Heart right ventricle (tissue), 16 donors: ENCODE measurements around the gene CARD18. TPM values are rescaled to one million over a fixed set of nuclear protein-coding genes. Genes with fewer than 3 reads are reported as not detected.

ENCODE experiments used
- ATAC-seq, 8 donors: fragments of 200-7000 bp; cut with Tn5 transposase; one replicate each; pipeline ENCODE4 v1.9.1; 2020; ENCODE audit warnings: mild to moderate bottlenecking in 8 of 8, moderate library complexity in 8 of 8, moderate number of reproducible peaks in 1 of 8
- DNase-seq, 2 donors: peaks; one replicate each; pipeline ENCODE4 v3.0.0-alpha.2; 2020
- H3K27ac ChIP-seq, 10 donors: fragments of 200-600 bp; sonication (generic) in 2 of 10; one replicate each; pipeline versions ENCODE4 v1.5.0 to v1.8.0; 2020 to 2022; ENCODE audit warnings: mild to moderate bottlenecking in 3 of 10
- H3K27me3 ChIP-seq, 7 donors: fragments of 200-600 bp; one replicate each; pipeline ENCODE4 v1.8.0; 2021 to 2022; ENCODE audit warnings: mild to moderate bottlenecking in 2 of 7
- H3K36me3 ChIP-seq, 9 donors: fragments of 200-600 bp; sonication (generic) in 1 of 9; one replicate each; pipeline versions ENCODE4 v1.5.0 to v1.8.0; 2020 to 2022; ENCODE audit warnings: mild to moderate bottlenecking in 2 of 9
- H3K4me1 ChIP-seq, 9 donors: fragments of 200-600 bp; sonication (generic) in 1 of 9; one replicate each; pipeline versions ENCODE4 v1.5.0 to v1.8.0; 2020 to 2022; ENCODE audit warnings: mild to moderate bottlenecking in 4 of 9
- H3K4me3 ChIP-seq, 10 donors: fragments of 200-600 bp; sonication (generic) in 2 of 10; one replicate each; pipeline versions ENCODE4 v1.5.0 to v1.8.0; 2020 to 2022; ENCODE audit warnings: mild to moderate bottlenecking in 7 of 10, moderate library complexity in 2 of 10
- H3K9me3 ChIP-seq, 11 donors: fragments of 200-600 bp in 10 of 11; sonication (generic) in 2 of 11; one replicate each; pipeline versions ENCODE4 v1.5.0 to v1.8.0; 2013 to 2022; ENCODE audit warnings: mild to moderate bottlenecking in 2 of 11, control low read depth in 1 of 11, moderate library complexity in 1 of 11
- WGBS, 2 donors: extraction: QIAGEN DNeasy Blood & Tissue Kit; methylation state at CpG; one replicate each; pipeline ENCODE4 v1.1.7; 2013; ENCODE audit warnings: inconsistent platforms in 1 of 2; 5-methylcytosine and 5-hydroxymethylcytosine counted together
- intact Hi-C, 10 donors: fragments of 100-400 bp; cut with DNase I; formaldehyde crosslinking; loops; one replicate each; pipeline versions ENCODE4 v1.11.1 to v1.14.2; 2022
- polyA plus RNA-seq, 2 donors: library from polyadenylated mRNA; stranded (reverse); fragments of 200-250 nt; gene quantifications; one replicate each; pipeline ENCODE4 v1.2.3, GENCODE V29; 2013
- total RNA-seq, 10 donors: library from RNA; stranded (reverse); fragmentation: NEBNext Ultra II Directional in 3 of 10; extraction: Animal tissue kit (Norgen Biotek cat#: 25700) in 3 of 10; gene quantifications; one replicate each; pipeline versions ENCODE4 v1.2.1 to v1.2.4, GENCODE V29; 2021 to 2023
- TF ChIP-seq, protein P1 (sequence below), 9 donors: fragments of 200-600 bp; sonication (generic) in 2 of 9; IDR thresholded peaks; one replicate each; pipeline versions ENCODE4 v1.5.0 to v1.8.0; 2021 to 2022; ENCODE audit warnings: antibody characterized with exemption in 9 of 9, mild to moderate bottlenecking in 5 of 9, moderate library complexity in 1 of 9
- donor health status: Arrhythmogenic right ventricular cardiomyopathy.
- donor health status: ischemic (EF 13 %, LVEDD 7.1; RV severe dilation, severe dysfunction).
- donor health status: healthy with polysubstance abuse.
- donor health status: DM: no; HTN: yes; CAD: no.
- donor health status: DM: no; HTN: no; CAD: no.
- donor health status: ischemic (EF 25% LVEDD 6.9; RV normal size, moderate dysfunction).
- donor health status: ischemic (EF 25% LVEDD 5.7; RV mildly dilated, moderate dysfunction).
- donor health status: healthy.
- donor health status: DM: yes; HTN: yes; CAD: no.
- donor health status: Ischemic cardiomyopathy.
- donor health status: ischemic (EF 35%, LVEDD 5.7; RV mildly dilated, moderate dysfunction).
- donor health status: nonischemic (EF 11% LVEDD 7.7; RV severe dilation, severe dysfunction).
- donor health status: DM: yes; HTN: yes; CAD: no.
- donor health status: PGD.
- donor health status: ischemic (EF 29% LVEDD 5.4; RV normal size, mild dysfunction).
- donor health status: nonischemic (EF 23%, LVEDD 6.1; RV moderate dilation, normal function).

Gene CARD18
- total and polyA plus RNA-seq, 12 donors, result 0.07 to 2.3 (median 0.67) TPM; not detected in 9

- intact Hi-C loops, result no loop called here
- ATAC-seq (no peak), DNase-seq (no peak)
- H3K4me3 ChIP-seq, result no peak overlapping the region
- 98 to 99% methylated on average over 3 of the region's 3 CpGs for WGBS, 2 donors
- no peaks in the 10 kb centered on the region for H3K36me3 ChIP-seq
- H3K4me1 ChIP-seq, result no peaks in the 10 kb centered on the region
- peaks cover 0 to 23% (median 0%) of the 10 kb centered on the region in 11 donors for H3K9me3 ChIP-seq
- TF ChIP-seq, protein P1, sequence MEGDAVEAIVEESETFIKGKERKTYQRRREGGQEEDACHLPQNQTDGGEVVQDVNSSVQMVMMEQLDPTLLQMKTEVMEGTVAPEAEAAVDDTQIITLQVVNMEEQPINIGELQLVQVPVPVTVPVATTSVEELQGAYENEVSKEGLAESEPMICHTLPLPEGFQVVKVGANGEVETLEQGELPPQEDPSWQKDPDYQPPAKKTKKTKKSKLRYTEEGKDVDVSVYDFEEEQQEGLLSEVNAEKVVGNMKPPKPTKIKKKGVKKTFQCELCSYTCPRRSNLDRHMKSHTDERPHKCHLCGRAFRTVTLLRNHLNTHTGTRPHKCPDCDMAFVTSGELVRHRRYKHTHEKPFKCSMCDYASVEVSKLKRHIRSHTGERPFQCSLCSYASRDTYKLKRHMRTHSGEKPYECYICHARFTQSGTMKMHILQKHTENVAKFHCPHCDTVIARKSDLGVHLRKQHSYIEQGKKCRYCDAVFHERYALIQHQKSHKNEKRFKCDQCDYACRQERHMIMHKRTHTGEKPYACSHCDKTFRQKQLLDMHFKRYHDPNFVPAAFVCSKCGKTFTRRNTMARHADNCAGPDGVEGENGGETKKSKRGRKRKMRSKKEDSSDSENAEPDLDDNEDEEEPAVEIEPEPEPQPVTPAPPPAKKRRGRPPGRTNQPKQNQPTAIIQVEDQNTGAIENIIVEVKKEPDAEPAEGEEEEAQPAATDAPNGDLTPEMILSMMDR (IDR thresholded peaks at IDR 0.05), result no peak
- no peak overlapping the region for H3K27ac ChIP-seq
- H3K27me3 ChIP-seq, result no peaks in the 10 kb centered on the region
These were observed 27.7 kb upstream of the CARD18 start for GRCh38 chr11:105167244-105167643.

DNA sequence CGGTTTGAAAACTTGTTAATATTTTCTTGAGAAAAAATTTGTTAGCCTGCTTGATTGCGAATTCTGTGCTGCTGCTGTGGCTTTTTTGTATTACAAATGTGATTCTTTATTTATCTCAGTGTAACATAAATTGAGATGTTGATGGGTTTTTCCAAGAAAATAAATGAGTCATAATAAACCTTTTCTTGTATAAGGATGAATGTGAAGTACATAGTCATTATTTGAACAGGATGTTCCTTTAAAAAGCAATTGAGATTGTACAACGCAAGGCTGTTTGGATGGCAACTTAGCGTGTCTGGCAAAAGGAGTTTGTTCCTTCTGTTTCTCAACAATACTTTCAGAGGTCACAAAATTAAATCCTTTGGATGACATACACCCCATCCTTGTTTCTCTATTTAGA, 24.6 kb upstream of the CARD18 start:
- no peak overlapping the region for H3K27ac ChIP-seq
- DNase-seq, result no peak
- no peak overlapping the region for H3K4me3 ChIP-seq
- 91 to 92% methylated on average over 4 of the region's 4 CpGs for WGBS, 2 donors
- no peaks in the 10 kb centered on the region for H3K36me3 ChIP-seq
- no peak for ATAC-seq
- TF ChIP-seq, protein P1 (IDR thresholded peaks at IDR 0.05), result no peak
- H3K9me3 ChIP-seq, result no peaks in the 10 kb centered on the region
- H3K4me1 ChIP-seq, result no peaks in the 10 kb centered on the region
- intact Hi-C loops, result no loop called here
- no peaks in the 10 kb centered on the region for H3K27me3 ChIP-seq

DNA sequence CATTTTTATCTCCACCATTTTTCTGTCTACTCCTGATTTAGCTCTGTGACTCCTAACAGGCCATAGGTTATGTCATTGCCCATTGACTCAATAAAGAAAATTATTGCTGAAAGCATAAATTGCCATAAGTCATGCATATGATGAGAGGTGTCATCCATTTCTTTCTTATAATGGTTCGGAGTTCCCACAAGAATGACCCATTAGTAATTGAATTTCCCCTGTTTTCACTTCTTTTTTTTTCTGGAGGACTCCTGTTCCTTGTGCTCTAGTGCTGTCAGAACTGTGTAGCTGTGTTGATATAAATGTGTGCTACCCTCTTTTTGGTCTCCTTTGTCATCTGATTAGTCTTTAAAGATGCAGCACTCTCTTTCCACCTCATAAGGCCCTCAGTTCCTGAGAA, 22.9 kb upstream of the CARD18 start:
- ATAC-seq (no peak), DNase-seq (no peak)
- no peaks in the 10 kb centered on the region for H3K36me3 ChIP-seq
- 0 to 45% methylated on average over 1 of the region's 1 CpG for WGBS, 2 donors
- no peak overlapping the region for H3K4me3 ChIP-seq
- H3K4me1 ChIP-seq, result no peaks in the 10 kb centered on the region
- H3K27me3 ChIP-seq, result no peaks in the 10 kb centered on the region
- intact Hi-C loops, result no loop called here
- H3K27ac ChIP-seq, result no peak overlapping the region
- TF ChIP-seq, protein P1 (IDR thresholded peaks at IDR 0.05), result no peak
- no peaks in the 10 kb centered on the region for H3K9me3 ChIP-seq

DNA sequence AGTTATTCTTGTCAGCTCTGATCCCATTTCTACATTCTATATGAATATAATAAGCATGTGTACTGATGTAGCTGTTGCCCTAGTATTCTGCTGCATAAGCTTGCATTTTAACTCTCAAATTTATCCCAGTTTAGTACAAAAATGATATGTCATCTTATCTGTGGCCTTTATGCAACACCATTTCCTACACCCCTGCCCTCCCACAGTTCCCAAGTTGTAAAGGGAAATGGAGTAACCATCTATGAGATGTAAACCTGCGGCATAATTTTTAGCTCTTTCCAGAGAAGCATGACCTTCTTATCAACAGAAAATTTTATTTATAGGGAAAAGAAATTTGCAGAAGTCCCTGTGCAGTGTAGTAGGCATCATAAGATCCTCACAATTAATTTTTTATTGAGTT, 18.9 kb upstream of the CARD18 start:
- intact Hi-C loops, result no loop called here
- Histone ChIP-seq H3K36me3 (no peaks in the 10 kb centered on the region), H3K27ac (no peak overlapping the region), H3K27me3 (no peaks in the 10 kb centered on the region), H3K4me3 (no peak overlapping the region), H3K9me3 (no peaks in the 10 kb centered on the region), H3K4me1 (peaks cover 0 to 15% (median 0%) of the 10 kb centered on the region in 9 donors)
- DNase-seq (no peak), ATAC-seq (no peak)
- 78 to 82% methylated on average over 1 of the region's 1 CpG for WGBS, 2 donors
- TF ChIP-seq, protein P1 (IDR thresholded peaks at IDR 0.05), result no peak
